OCI-LY3 (cell line): Measurements from ENCODE around the gene PRKCQ.

Experiments
- CTCF ChIP-seq: fragments of 200-600, 300-600 bp; sonication (generic); IDR thresholded peaks from 2 replicates; pipeline ENCODE4 v1.5.1; 2014; ENCODE audit warnings: antibody characterized with exemption, low read length, low read depth
- EZH2phosphoT487 ChIP-seq: fragments of 200-600 bp; shearing (Covaris generic); IDR thresholded peaks from 2 replicates; pipeline ENCODE4 v1.6.1; 2018; ENCODE audit warnings: antibody characterized with exemption, mixed run types, low read depth

- TF ChIP-seq CTCF (no peak), EZH2phosphoT487 (no peak)
Measured at GRCh38 chr10:6384847-6385246, 195.2 kb downstream of the PRKCQ start.
